HG03378 (cell line): ENCODE data around the gene RUSF1.
"Not testable (repeated sequence)": the region's sequence is repeated elsewhere in the genome, so short reads cannot be mapped to it uniquely, and the experiment has no call there.

Experiments used
- ATAC-seq: cut with Tn5 transposase; IDR thresholded peaks from one replicate; pipeline ENCODE4 v1.9.1; 2021; ENCODE audit warnings: mild to moderate bottlenecking, moderate library complexity; ENCODE audit not compliant: unreplicated experiment

Gene RUSF1

GRCh38 chr16:31507929-31508705 lies at the start of gene RUSF1:
Gene RUSF1 (minus strand): TSS chr16:31508391. CDS start chr16:31508373, 18 bp downstream.
- peak; percentile 85 for ATAC-seq

GRCh38 chr16:31542763-31543162 lies 34.6 kb upstream of the RUSF1 start:
- ATAC-seq = no peak

- not testable (repeated sequence) for ATAC-seq
These were observed 31.6 kb upstream of the RUSF1 start for GRCh38 chr16:31539762-31540161.

- not testable (repeated sequence) for ATAC-seq
These were observed 30.0 kb upstream of the RUSF1 start for GRCh38 chr16:31538243-31538598.

- ATAC-seq = no peak
These were observed 29.4 kb upstream of the RUSF1 start for GRCh38 chr16:31537362-31538242.

GRCh38 chr16:31536804-31537361 lies 28.7 kb upstream of the RUSF1 start:
- no peak for ATAC-seq

- no peak for ATAC-seq
These were observed 27.5 kb upstream of the RUSF1 start for GRCh38 chr16:31535737-31536136.

- ATAC-seq = no peak
These were observed 24.7 kb upstream of the RUSF1 start for GRCh38 chr16:31532896-31533295.

- ATAC-seq = no peak
These were observed 23.9 kb upstream of the RUSF1 start for GRCh38 chr16:31532120-31532519.

GRCh38 chr16:31531096-31531495 lies 22.9 kb upstream of the RUSF1 start:
- no peak for ATAC-seq

GRCh38 chr16:31530405-31530804 lies 22.2 kb upstream of the RUSF1 start:
- ATAC-seq = no peak

- no peak for ATAC-seq
These were observed 21.7 kb upstream of the RUSF1 start for GRCh38 chr16:31529937-31530312.

- no peak for ATAC-seq
These were observed 21.1 kb upstream of the RUSF1 start for GRCh38 chr16:31529108-31529936.

GRCh38 chr16:31528523-31529107 lies 20.4 kb upstream of the RUSF1 start:
- no peak for ATAC-seq

- no peak for ATAC-seq
These were observed 19.6 kb upstream of the RUSF1 start, which contains the start of gene AHSP for GRCh38 chr16:31527734-31528274. Gene AHSP (plus strand): TSS chr16:31527900. CDS start chr16:31528140, 240 bp downstream.

GRCh38 chr16:31525113-31525512 lies 16.9 kb upstream of the RUSF1 start:
- ATAC-seq = no peak

- ATAC-seq = not testable (repeated sequence)
These were observed 15.6 kb upstream of the RUSF1 start for GRCh38 chr16:31523768-31524167.

GRCh38 chr16:31522071-31522470 lies 13.9 kb upstream of the RUSF1 start:
- no peak for ATAC-seq

GRCh38 chr16:31521368-31521767 lies 13.2 kb upstream of the RUSF1 start:
- ATAC-seq = no peak
